Daoy (cell line): ENCODE data around the gene GCK. TPM values are rescaled to one million over a fixed set of nuclear protein-coding genes. Genes with fewer than 3 reads are reported as not detected.
"Not testable (repeated sequence)": the region's sequence is repeated elsewhere in the genome, so short reads cannot be mapped to it uniquely, and the experiment has no call there.

Experiments
- DNase-seq: peaks from one replicate; pipeline ENCODE4 v3.0.0-alpha.2; 2015; ENCODE audit warnings: low read depth
- total RNA-seq: library from RNA; depleted of rRNA; stranded (reverse); fragments of >200 nt; shearing (Covaris generic); gene quantifications from 2 replicates; pipeline ENCODE4 v1.2.3, GENCODE V29; 2014

Gene GCK
- total RNA-seq, 1 experiment from 2014 or later, result 0.46 TPM

DNA sequence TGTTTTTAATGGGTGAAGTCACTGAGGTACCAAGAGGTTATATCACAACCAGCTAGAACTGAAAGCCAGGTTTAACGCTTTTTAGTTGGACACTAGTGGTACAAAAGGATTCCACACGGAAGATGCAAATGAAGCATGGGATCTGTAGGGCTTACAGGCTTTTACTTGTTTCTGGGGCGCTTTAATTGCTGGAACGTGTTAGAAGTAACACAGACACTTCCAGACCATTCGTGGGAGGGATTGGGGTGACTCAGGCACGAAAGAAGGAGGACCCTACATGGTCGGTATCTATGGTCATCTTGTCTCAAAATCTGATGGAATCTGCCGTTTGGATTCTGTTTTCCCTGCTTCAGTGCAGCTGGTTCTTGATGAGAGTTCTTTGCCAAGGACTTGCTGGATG lies 12.6 kb upstream of the GCK start:
- DNase-seq, result no peak

- peak; percentile 100 for DNase-seq
Observed at GRCh38 chr7:44200699-44201461, 11.6 kb upstream of the GCK start, which contains the start of gene YKT6. TSS of gene YKT6 (plus strand) at chr7:44200978. CDS start at chr7:44201136, 158 bp downstream.

GRCh38 chr7:44200163-44200562 lies 10.9 kb upstream of the GCK start:
- not testable (repeated sequence) for DNase-seq

- no peak for DNase-seq
Observed at GRCh38 chr7:44197474-44197873, 8.2 kb upstream of the GCK start.

GRCh38 chr7:44196450-44196872 lies 7.2 kb upstream of the GCK start:
- DNase-seq, result peak; percentile 69

DNA sequence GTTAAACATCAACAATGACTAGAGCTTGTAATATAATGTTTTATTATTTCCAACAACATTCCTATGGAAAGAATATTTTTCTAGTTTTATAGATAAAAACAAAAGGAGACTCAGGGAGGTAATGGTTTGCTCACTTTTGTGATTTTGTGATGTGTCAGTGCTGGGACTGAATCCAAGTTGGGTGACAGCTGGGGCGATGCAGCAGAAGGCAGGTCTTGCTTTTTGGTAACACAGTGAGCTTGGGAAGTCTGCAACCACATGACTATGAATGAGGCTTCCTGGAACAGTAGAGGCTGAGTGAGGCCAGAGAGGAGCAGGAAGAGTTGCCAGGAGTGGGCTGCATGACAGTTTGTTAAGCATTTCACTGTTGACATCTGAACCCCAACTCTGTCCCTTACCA lies 6.7 kb upstream of the GCK start:
- no peak for DNase-seq

DNA sequence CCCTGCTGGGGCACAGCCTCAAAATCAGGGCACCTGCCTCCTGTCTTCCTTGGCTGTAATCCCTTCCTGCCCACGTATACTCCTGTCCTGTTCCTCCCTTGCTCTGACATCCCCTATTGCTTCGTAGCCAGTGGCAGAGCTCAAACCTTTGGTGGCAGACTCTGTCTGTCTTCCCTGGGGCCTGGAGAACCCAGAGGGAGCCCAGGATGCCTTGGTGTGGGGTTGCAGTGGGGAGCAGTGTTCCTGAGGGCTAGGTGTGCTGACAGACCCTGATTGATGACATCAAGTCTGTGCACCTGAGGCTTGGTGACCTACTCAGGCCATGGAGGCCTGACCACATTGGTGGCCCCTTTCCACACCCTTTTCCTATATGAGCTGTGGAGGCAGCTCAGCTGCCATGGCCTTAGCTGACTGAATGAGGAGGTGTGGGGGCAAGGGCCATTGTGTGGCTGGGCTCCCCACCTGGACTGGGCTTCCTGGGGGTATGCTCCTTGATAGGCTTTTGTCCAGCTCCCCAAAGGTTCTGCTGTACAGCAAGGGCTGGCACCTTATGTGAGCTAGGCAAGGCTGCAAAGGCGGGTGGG lies 5.4 kb upstream of the GCK start:
- DNase-seq, result no peak

DNA sequence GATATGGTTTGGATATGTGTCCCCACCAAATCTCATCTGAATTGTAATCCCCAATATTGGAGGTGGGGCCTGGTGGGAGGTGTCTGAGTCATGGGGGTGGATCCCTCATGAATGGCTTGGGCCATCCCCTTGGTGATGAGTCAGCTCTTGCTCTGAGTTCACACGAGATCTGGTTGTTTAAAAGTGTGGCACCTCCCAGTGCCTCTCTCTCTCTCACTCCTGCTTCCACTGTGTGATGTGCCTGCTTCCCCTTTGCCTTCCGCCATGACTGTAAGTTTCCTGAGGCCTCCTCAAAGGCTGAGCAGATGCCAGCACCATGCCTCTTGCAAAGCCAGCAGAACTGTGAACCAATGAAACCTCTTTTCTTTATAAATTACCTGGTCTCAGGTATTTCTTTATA lies 4.8 kb upstream of the GCK start:
- DNase-seq, result peak; percentile 75

DNA sequence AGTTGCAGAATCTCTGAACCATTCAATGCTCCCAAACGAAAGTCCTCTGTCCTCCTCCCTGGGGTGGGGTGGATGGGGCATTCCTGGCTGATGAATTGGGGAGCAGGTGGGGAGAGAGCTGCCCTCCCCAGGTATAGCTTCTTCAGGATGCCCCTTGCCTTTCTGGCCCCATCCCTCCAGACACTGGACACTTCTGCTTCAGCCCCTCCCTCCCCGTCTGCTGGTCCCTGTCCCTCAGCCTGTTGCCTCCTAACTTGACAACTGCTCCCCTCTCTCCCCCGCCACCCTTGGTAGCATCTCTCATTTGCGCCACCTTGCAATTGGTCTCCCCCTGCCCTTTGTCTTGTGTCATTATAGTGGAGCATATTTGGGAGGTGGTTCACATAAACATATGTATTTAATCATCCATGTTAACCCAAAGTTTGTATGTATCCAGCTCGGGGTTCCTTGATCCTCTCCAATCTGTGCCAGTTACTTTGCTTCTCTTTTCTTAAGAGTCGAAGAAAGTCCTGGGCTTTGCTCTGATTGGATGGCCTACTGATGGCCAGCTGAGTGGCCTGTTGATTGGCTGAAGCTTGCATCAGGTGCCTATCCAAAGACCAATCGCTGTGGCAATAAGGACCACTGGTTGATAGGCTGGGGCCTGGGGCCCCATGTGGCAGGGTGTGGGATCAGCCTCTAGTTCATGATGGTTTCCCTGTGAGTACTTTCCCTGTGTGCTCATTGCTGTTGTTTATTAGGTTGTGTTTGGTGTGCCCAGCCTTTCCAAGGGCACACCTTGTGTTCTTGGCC lies 4.0 kb upstream of the GCK start:
- no peak for DNase-seq

- DNase-seq, result no peak
Observed at GRCh38 chr7:44191171-44191570, 1.9 kb upstream of the GCK start.

DNA sequence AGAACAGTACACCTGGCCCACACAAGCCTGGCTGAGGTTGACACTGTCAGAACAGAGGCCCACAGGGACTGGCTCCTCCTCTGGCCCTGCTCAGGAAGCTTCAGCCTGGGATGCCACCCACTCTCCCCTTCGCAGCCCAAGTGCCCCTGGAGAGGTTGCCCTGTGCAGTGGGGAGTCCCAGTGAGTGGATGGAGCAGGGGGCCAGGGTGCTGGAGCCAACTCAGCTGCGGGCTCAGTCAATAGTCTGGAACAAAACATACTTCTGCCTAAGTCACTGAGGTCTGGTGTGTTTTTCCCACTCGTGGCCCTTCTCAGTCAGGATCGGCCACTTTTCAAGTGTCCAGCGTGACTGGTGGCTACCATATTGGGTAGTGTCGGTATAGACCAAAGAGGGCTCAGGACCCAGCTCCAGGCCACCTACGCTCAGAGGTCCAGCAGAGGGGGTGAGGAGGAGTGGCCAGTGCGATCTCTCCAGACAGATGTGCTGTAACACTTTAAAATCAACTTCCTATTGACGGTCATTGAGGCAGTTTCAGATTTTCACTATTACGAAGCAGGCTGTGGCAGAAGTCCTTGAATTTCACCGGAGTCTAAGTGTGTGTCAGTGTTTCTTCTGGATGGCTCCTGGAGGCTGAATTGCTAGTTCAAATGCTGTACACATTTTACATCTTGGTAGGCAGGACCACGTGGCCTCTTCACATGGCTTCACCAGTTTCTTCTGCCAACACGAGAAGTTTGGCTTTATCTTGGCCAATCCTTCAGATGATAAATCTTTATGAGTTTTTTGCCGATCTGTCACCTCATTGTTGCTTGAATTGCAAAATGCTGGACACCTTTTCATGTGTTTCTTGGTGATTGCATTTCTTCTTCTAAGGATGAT lies 994 bp upstream of the GCK start:
- no peak for DNase-seq

DNA sequence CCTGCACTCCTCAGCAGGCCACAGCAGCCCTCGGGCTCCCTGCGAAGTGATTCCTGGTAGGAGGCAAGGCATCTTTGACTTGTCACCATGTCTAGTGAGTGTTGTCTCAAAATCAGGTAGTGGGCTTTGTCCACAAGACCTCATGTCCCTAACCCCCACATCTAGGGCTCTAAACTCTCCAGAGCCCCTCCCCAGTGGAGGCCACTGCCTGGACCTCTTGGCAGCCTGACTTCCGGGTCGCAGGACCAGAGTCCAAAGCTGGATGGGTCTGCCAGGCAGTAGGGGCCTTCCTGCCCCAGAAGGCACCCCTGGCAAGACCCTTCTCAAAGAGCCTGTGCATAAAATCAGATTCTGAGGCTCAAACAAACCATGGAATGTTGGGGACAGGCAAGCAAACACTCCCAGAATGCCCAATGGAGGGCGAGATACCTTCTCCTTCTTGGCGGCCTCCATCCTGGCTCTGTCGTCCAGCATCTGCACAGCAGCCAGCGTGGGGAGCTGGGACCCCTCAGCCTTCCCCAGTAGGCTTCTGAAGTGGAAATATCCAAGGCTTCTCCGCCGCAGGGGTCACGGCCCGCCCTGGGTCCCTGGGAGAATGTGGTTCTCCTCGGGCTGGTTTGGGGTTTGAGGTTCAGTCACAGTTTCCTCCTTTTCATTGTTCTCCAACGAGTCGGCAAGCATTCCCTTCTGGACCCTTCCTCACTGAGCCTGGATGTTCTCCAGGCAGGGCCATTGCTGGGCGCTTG lies 586 bp downstream of the GCK start:
- DNase-seq, result no peak

GRCh38 chr7:44187636-44188416 lies 1.4 kb downstream of the GCK start:
- DNase-seq, result no peak

GRCh38 chr7:44186736-44187135 lies 2.5 kb downstream of the GCK start:
- DNase-seq, result no peak

DNA sequence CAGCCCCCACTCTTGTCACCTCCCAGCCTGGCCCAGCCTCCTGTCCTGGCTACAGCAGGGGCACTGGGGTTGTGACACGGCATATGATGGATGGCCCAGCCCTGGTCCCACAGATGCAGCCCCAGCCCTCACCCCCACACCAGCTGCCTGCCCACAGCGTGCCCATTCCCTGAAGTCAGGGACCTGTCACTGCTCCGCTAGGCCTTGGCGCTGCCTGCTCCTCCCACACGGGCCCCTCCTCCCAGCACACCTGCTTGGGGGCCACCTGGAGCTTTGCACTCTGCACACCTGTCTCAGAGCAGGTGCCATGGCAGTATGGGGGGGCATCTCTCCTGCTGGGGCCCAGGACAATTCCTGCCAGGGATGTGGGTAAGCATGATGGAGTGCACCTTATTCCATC lies 3.5 kb downstream of the GCK start:
- DNase-seq, result no peak

DNA sequence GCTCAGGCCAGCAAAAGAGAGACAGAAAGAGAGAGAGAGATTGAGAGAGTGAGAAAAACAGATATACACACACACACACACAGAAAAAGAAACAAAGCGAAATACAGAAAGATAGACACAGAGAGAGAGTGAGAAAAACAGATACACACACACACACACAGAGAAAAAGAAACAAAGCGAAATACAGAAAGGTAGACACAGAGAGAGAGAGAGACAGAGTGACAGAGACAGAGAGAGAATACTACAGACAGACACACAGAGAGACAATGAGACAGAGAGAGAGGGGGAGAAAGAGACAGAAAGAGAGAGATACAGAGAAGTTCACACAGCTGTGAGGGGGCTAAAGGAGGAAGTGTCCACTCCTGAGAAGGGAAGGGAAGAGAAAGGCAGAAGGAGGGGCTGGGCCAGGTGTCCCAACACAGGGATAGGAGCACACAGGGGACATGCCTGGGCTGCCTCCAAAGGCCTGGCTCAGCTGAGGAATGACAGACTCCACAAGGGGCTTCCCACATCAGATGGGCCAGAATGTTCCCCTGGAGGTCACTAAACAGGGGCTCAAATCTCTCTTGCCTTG lies 4.3 kb downstream of the GCK start:
- peak; percentile 50 for DNase-seq

DNA sequence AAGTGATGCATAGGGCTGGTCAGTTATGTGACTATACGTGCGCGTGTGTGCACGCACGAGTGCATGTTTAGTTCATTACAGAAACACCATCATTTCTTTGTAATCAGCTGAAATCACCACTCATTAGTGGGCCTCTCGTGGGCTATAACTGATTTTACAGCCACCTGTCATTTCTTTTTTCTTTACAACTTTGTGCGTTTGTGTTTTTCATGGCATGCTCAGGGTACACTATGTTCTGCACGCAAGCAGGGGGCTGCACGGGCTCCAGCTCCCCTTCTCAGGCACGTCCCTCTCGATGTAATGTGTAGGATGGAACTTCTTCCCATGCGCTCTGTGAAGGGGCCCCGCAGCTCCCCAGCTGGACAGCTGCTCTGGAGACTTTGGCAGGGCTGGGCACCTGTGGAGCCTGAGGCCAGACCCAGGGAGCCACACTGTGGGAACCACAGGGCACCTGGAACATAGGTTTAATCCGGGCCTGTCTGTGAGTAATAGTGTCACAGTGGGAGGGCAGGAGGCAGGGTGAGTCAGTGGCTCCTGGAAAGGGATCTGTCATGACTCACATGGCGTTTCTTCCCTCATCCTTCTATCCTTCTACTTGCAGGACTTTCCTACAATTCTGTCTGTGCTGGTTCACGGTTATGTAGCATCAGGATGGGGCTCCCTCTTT lies 4.9 kb downstream of the GCK start:
- DNase-seq, result peak; percentile 99

- DNase-seq, result no peak
Observed at GRCh38 chr7:44183386-44183785, 5.9 kb downstream of the GCK start.

GRCh38 chr7:44182827-44183226 lies 6.4 kb downstream of the GCK start:
- no peak for DNase-seq
